ENCODE results near the gene MCUB. TPM values are rescaled to one million over a fixed set of nuclear protein-coding genes. Genes with fewer than 3 reads are reported as not detected.
"Not testable (repeated sequence)": the region's sequence is repeated elsewhere in the genome, so short reads cannot be mapped to it uniquely, and the experiment has no call there.

MCUB gene
- 72.9 and 103 TPM in 2 replicates for total RNA-seq (2014; rRNA removed; shearing (Covaris generic); ENCODE audit: low replicate concordance)

- peak within 1 kb of the TSS; percentile 93 for H3K27ac ChIP-seq (ENCODE audit: low read length)
- DNase-seq = peak; percentile 98
- H3K9me3 ChIP-seq (ENCODE audit: low read length) = no peaks in the 10 kb centered on the region
- H3K9me2 ChIP-seq (replicated peaks; ENCODE audit: insufficient read depth, low read length) = no peaks in the 10 kb centered on the region
- H3K4me3 ChIP-seq (ENCODE audit: low read length) = peak within 1 kb of the TSS; percentile 87
- no peaks in the 10 kb centered on the region for H3K27me3 ChIP-seq (ENCODE audit: low read length)
- peaks cover 19% of the 10 kb centered on the region; the same call in 1 of the 2 replicates for H3K36me3 ChIP-seq (ENCODE audit: insufficient read depth, low read length)
- no peaks in the 10 kb centered on the region for H4K20me1 ChIP-seq (ENCODE audit: insufficient read depth, low read depth, low read length)
- H3K4me1 ChIP-seq (ENCODE audit: low read length) = peaks cover 47% of the 10 kb centered on the region
- H3K79me2 ChIP-seq (ENCODE audit: low read length) = peaks cover 65% of the 10 kb centered on the region
- peak within 1 kb of the TSS; percentile 91 for H3K9ac ChIP-seq (ENCODE audit: low read length)
- H3K4me2 ChIP-seq (ENCODE audit: low read depth, low read length, poor library complexity, severe bottlenecking) = peak within 1 kb of the TSS; percentile 76
- peak within 1 kb of the TSS; percentile 58 for H2AFZ ChIP-seq (ENCODE audit: low read length)
Measured at GRCh38 chr4:109559983-109560686, at the start of gene MCUB. Gene MCUB (plus strand): TSS chr4:109560246. CDS start chr4:109560338, 92 bp downstream.

- Histone ChIP-seq H3K4me2 (ENCODE audit: low read depth, low read length, poor library complexity, severe bottlenecking) (no peak overlapping the region), H2AFZ (ENCODE audit: low read length) (no peak overlapping the region), H3K9ac (ENCODE audit: low read length) (no peak overlapping the region), H4K20me1 (ENCODE audit: insufficient read depth, low read depth, low read length) (no peaks in the 10 kb centered on the region), H3K4me1 (ENCODE audit: low read length) (no peaks in the 10 kb centered on the region), H3K79me2 (ENCODE audit: low read length) (peaks cover 13% of the 10 kb centered on the region), H3K4me3 (ENCODE audit: low read length) (no peak overlapping the region), H3K9me3 (ENCODE audit: low read length) (no peaks in the 10 kb centered on the region), H3K27me3 (ENCODE audit: low read length) (no peaks in the 10 kb centered on the region), H3K27ac (ENCODE audit: low read length) (no peak overlapping the region), H3K9me2 (replicated peaks; ENCODE audit: insufficient read depth, low read length) (no peaks in the 10 kb centered on the region), H3K36me3 (ENCODE audit: insufficient read depth, low read length) (peaks cover 26% of the 10 kb centered on the region)
- no peak for DNase-seq
Measured at GRCh38 chr4:109510687-109511086, 49.4 kb upstream of the MCUB start.

- H3K36me3 ChIP-seq (ENCODE audit: insufficient read depth, low read length) = peaks cover 29% of the 10 kb centered on the region
Measured at GRCh38 chr4:109511414-109511813, 48.6 kb upstream of the MCUB start.

GRCh38 chr4:109513368-109513767 is 46.7 kb upstream of the MCUB start:
- not testable (repeated sequence) for H4K20me1 ChIP-seq (ENCODE audit: insufficient read depth, low read depth, low read length); H3K27me3 ChIP-seq (ENCODE audit: low read length); H3K27ac ChIP-seq (ENCODE audit: low read length); H3K9me2 ChIP-seq (replicated peaks; ENCODE audit: insufficient read depth, low read length); H3K4me1 ChIP-seq (ENCODE audit: low read length); DNase-seq; H3K9ac ChIP-seq (ENCODE audit: low read length); H3K9me3 ChIP-seq (ENCODE audit: low read length); H3K4me2 ChIP-seq (ENCODE audit: low read depth, low read length, poor library complexity, severe bottlenecking); H2AFZ ChIP-seq (ENCODE audit: low read length); H3K4me3 ChIP-seq (ENCODE audit: low read length)
- Histone ChIP-seq H3K36me3 (ENCODE audit: insufficient read depth, low read length) (peaks cover 43% of the 10 kb centered on the region), H3K79me2 (ENCODE audit: low read length) (peaks cover 13% of the 10 kb centered on the region; the same call in 1 of the 2 replicates)

More at GRCh38 chr4:109511414-109511813, 48.6 kb upstream of the MCUB start:
- peaks cover 10% of the 10 kb centered on the region; the same call in 1 of the 2 replicates for H3K79me2 ChIP-seq (ENCODE audit: low read length)
- DNase-seq = no peak
- no peak overlapping the region for H3K4me3 ChIP-seq (ENCODE audit: low read length)
- H3K4me1 ChIP-seq (ENCODE audit: low read length) = no peaks in the 10 kb centered on the region
- no peak overlapping the region for H2AFZ ChIP-seq (ENCODE audit: low read length)
- no peak overlapping the region for H3K9ac ChIP-seq (ENCODE audit: low read length)
- H4K20me1 ChIP-seq (ENCODE audit: insufficient read depth, low read depth, low read length) = no peaks in the 10 kb centered on the region
- no peak overlapping the region for H3K27ac ChIP-seq (ENCODE audit: low read length)
- no peaks in the 10 kb centered on the region for H3K9me2 ChIP-seq (replicated peaks; ENCODE audit: insufficient read depth, low read length)
- H3K4me2 ChIP-seq (ENCODE audit: low read depth, low read length, poor library complexity, severe bottlenecking) = no peak overlapping the region
- H3K9me3 ChIP-seq (ENCODE audit: low read length) = no peaks in the 10 kb centered on the region
- no peaks in the 10 kb centered on the region for H3K27me3 ChIP-seq (ENCODE audit: low read length)

GRCh38 chr4:109532182-109532581 is 27.9 kb upstream of the MCUB start:
- peaks cover 77% of the 10 kb centered on the region for H3K36me3 ChIP-seq (ENCODE audit: insufficient read depth, low read length)
- H4K20me1 ChIP-seq (ENCODE audit: insufficient read depth, low read depth, low read length) = no peaks in the 10 kb centered on the region

GRCh38 chr4:109545401-109545800 is 14.6 kb upstream of the MCUB start:
- no peaks in the 10 kb centered on the region for H3K9me3 ChIP-seq (ENCODE audit: low read length)
- no peaks in the 10 kb centered on the region for H4K20me1 ChIP-seq (ENCODE audit: insufficient read depth, low read depth, low read length)
- H3K9me2 ChIP-seq (replicated peaks; ENCODE audit: insufficient read depth, low read length) = no peaks in the 10 kb centered on the region
- no peak for DNase-seq
- H3K4me1 ChIP-seq (ENCODE audit: low read length) = no peaks in the 10 kb centered on the region
- no peak overlapping the region for H2AFZ ChIP-seq (ENCODE audit: low read length)
- no peak overlapping the region for H3K4me2 ChIP-seq (ENCODE audit: low read depth, low read length, poor library complexity, severe bottlenecking)
- no peak overlapping the region for H3K27ac ChIP-seq (ENCODE audit: low read length)
- H3K36me3 ChIP-seq (ENCODE audit: insufficient read depth, low read length) = peaks cover 15% of the 10 kb centered on the region
- no peaks in the 10 kb centered on the region for H3K27me3 ChIP-seq (ENCODE audit: low read length)
- no peaks in the 10 kb centered on the region for H3K79me2 ChIP-seq (ENCODE audit: low read length)
- no peak overlapping the region for H3K4me3 ChIP-seq (ENCODE audit: low read length)
- no peak overlapping the region for H3K9ac ChIP-seq (ENCODE audit: low read length)

More at GRCh38 chr4:109532182-109532581, 27.9 kb upstream of the MCUB start:
- no peaks in the 10 kb centered on the region for H3K4me1 ChIP-seq (ENCODE audit: low read length)
- peaks cover 10% of the 10 kb centered on the region; the same call in 1 of the 2 replicates for H3K79me2 ChIP-seq (ENCODE audit: low read length)
- no peaks in the 10 kb centered on the region for H3K9me3 ChIP-seq (ENCODE audit: low read length)
- no peak overlapping the region for H3K9ac ChIP-seq (ENCODE audit: low read length)
- H2AFZ ChIP-seq (ENCODE audit: low read length) = no peak overlapping the region
- no peak overlapping the region for H3K4me2 ChIP-seq (ENCODE audit: low read depth, low read length, poor library complexity, severe bottlenecking)
- no peak overlapping the region for H3K27ac ChIP-seq (ENCODE audit: low read length)
- no peak overlapping the region for H3K4me3 ChIP-seq (ENCODE audit: low read length)
- no peaks in the 10 kb centered on the region for H3K9me2 ChIP-seq (replicated peaks; ENCODE audit: insufficient read depth, low read length)
- no peak for DNase-seq
- no peaks in the 10 kb centered on the region for H3K27me3 ChIP-seq (ENCODE audit: low read length)

- H3K9me2 ChIP-seq (replicated peaks; ENCODE audit: insufficient read depth, low read length) = no peaks in the 10 kb centered on the region
Measured at GRCh38 chr4:109547394-109547793, 12.7 kb upstream of the MCUB start.

GRCh38 chr4:109548655-109549054 is 11.4 kb upstream of the MCUB start:
- H3K4me2 ChIP-seq (ENCODE audit: low read depth, low read length, poor library complexity, severe bottlenecking) = no peak overlapping the region
- H3K4me3 ChIP-seq (ENCODE audit: low read length) = no peak overlapping the region
- no peaks in the 10 kb centered on the region for H3K79me2 ChIP-seq (ENCODE audit: low read length)
- no peaks in the 10 kb centered on the region for H4K20me1 ChIP-seq (ENCODE audit: insufficient read depth, low read depth, low read length)
- DNase-seq = no peak
- no peak overlapping the region for H3K27ac ChIP-seq (ENCODE audit: low read length)
- H3K36me3 ChIP-seq (ENCODE audit: insufficient read depth, low read length) = peaks cover 6% of the 10 kb centered on the region; the same call in 1 of the 2 replicates
- no peaks in the 10 kb centered on the region for H3K9me3 ChIP-seq (ENCODE audit: low read length)
- no peak overlapping the region for H3K9ac ChIP-seq (ENCODE audit: low read length)
- no peak overlapping the region for H2AFZ ChIP-seq (ENCODE audit: low read length)
- H3K4me1 ChIP-seq (ENCODE audit: low read length) = no peaks in the 10 kb centered on the region
- no peaks in the 10 kb centered on the region for H3K9me2 ChIP-seq (replicated peaks; ENCODE audit: insufficient read depth, low read length)
- no peaks in the 10 kb centered on the region for H3K27me3 ChIP-seq (ENCODE audit: low read length)

More at GRCh38 chr4:109547394-109547793, 12.7 kb upstream of the MCUB start:
- peaks cover 11% of the 10 kb centered on the region; the same call in 1 of the 2 replicates for H3K36me3 ChIP-seq (ENCODE audit: insufficient read depth, low read length)
- H4K20me1 ChIP-seq (ENCODE audit: insufficient read depth, low read depth, low read length) = no peaks in the 10 kb centered on the region
- no peak for DNase-seq
- no peak overlapping the region for H3K4me2 ChIP-seq (ENCODE audit: low read depth, low read length, poor library complexity, severe bottlenecking)
- no peak overlapping the region for H2AFZ ChIP-seq (ENCODE audit: low read length)
- no peaks in the 10 kb centered on the region for H3K79me2 ChIP-seq (ENCODE audit: low read length)
- no peak overlapping the region for H3K9ac ChIP-seq (ENCODE audit: low read length)
- H3K4me1 ChIP-seq (ENCODE audit: low read length) = no peaks in the 10 kb centered on the region
- no peaks in the 10 kb centered on the region for H3K9me3 ChIP-seq (ENCODE audit: low read length)
- H3K27ac ChIP-seq (ENCODE audit: low read length) = no peak overlapping the region
- H3K27me3 ChIP-seq (ENCODE audit: low read length) = no peaks in the 10 kb centered on the region
- H3K4me3 ChIP-seq (ENCODE audit: low read length) = no peak overlapping the region

All from Karpas-422 (cell line).